HG02623 (cell line): Measurements from ENCODE around the gene SNX4.
"Not testable (repeated sequence)": the region's sequence is repeated elsewhere in the genome, so short reads cannot be mapped to it uniquely, and the experiment has no call there.

ENCODE experiments used
- ATAC-seq: cut with Tn5 transposase; IDR thresholded peaks from one replicate; pipeline ENCODE4 v1.9.1; 2021; ENCODE audit warnings: moderate library complexity; ENCODE audit not compliant: unreplicated experiment

Gene SNX4

DNA sequence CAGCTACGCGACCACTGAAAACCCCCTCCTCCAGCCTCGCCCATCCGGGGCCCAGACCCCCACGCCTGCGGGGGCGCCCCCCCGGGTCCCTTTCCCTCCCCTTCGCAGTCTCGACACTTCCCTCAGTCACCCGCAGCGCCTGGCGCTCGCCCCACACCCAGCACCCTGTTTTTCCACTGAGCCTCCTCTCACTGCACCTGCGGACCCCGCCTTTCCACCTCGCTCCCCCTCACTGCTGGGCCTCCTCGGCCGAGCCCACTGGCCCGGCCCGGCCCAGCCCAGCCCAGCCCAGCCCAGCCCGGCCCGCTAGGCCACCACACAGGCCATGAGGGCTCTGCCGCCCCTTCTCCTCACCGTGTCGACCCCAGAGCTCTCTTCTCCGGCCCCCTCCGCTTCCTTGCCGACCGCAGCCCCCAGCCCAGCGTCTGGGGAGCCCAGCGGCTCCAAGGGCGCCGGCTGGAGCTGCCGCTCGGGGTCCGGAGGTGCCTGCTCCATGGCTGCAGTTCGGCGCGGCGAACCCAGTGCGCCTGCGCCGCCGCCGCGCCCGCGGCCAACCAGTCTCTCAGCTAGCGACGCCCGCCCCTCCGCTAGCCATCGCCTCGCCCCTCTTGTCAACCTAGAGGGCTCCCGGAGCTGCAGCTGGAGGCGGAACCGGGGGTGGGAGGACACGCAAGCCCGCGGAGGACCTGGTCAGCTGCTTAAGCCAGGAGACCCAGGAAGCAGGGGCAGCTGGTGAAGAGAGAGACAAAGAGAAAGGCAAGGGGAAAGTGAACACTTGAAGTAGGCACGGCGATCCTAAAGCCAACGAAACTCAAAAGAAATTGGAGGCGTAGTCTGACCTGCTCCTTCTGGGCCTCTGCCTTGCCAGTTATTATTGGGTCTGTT lies at the start of gene SNX4:
SNX4 (minus strand) TSS at position 525 of the 885 bp plus-strand sequence; CDS start at position 495, 30 bp downstream.
- ATAC-seq, result peak; percentile 89

DNA sequence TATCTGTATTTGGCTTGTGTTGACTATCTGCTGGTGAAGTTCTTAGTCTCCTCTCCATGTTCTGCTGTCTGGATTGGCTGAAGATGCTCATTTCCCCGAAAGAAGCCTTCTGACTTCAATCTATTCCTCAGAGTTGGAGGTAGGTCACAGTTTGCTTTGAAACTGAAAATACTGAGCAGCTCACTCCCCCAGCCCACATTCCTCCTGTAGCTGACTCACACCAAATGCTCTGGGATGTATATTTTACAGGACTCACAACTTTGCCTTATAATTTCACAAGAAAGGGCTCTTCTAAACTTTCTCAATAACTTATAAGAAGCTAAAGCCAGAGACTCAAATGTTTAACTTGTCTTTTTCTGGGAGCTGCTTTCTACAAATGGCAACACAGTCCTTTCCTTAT lies 36.3 kb upstream of the SNX4 start:
- ATAC-seq, result no peak

DNA sequence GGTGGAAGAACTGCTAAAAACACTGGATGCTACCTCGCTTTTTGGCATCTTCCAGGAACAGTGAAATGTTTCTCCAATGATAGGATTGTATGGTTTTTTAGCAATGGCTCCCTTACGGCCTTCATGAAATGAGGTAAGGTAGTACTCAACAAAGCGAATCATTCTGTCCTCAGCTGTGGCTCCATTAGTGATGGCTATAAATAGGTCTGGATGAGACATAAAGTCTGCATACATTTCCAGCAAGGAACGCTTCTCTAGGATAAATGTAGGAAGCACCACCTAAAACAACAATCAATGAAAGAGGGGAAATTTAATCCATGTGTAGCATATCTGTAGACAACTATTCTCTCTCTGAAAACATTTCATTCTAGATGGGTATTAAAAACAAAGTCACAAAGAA lies 32.4 kb upstream of the SNX4 start:
- ATAC-seq, result no peak

DNA sequence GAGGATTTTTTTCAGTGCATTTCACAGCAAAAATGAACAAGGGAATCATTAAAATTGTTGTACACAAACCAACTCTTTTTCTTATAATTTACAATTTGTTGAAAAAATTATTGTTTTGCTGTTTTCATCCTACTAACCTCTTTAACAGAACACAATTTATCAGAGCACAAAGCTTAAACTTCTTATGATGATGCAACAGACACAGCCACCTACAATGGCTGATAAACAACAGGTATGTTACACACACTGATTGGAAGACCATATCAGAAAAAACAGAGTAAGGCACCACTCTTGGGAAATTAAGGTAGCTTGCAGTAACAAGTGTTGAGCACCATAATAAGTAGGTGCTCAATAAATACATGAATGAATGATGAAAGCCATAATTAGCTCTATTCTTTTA lies 8.9 kb upstream of the SNX4 start:
- no peak for ATAC-seq

DNA sequence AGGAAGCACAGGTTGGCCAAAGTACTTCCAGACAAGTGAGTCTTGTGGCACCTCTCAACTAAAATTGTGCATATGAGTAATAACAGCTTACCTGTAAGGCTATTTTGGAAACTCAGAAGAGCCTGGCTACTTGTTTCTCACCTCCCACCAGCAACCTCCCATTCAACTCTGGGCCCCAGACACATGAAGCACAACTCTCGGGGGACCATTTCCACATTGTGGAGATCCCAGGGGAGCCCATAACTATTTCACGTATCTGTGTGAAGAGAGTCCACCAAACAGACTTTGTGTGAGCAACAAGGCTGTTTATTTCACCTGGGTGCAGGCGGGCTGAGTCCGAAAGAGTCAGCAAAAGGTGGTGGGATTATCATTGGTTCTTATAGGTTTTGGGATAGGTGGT lies 5.2 kb upstream of the SNX4 start:
- no peak for ATAC-seq

DNA sequence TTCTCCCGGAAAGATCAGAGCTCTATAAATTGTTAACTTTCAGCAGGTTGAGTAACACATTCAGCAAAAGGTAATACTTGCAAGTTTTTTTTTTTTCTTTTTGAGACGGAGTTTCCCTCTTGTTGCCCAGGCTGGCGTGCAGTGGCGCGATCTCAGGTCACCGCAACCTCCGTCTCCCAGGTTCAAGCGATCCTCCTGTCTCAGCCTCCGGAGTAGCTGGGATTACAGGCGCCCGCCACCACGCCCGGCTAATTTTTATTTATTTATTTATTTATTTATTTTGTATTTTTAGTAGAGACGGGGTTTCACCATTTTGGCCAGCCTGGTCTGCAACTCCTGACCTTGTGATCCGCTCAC lies 539 bp upstream of the SNX4 start:
- ATAC-seq, result not testable (repeated sequence)

DNA sequence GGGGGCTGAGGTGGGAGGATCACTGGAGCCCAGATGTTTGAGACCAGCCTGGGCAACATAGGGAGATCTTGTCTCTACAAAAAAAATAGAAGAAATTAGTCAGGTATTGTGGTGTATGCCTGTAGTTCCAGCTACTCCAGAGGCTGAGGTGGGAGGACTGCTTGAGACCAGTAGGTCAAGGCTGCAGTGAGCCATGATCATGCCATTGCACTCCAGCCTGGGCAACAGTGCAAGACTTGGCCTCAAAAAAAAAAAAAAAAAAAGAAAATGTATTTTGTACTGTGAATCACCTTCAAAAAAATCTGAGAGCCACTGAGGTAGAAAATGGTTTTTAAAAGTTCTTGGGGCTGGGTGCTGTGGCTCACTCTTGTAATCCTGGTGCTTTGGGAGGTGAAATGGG lies 4.6 kb downstream of the SNX4 start:
- ATAC-seq, result no peak

DNA sequence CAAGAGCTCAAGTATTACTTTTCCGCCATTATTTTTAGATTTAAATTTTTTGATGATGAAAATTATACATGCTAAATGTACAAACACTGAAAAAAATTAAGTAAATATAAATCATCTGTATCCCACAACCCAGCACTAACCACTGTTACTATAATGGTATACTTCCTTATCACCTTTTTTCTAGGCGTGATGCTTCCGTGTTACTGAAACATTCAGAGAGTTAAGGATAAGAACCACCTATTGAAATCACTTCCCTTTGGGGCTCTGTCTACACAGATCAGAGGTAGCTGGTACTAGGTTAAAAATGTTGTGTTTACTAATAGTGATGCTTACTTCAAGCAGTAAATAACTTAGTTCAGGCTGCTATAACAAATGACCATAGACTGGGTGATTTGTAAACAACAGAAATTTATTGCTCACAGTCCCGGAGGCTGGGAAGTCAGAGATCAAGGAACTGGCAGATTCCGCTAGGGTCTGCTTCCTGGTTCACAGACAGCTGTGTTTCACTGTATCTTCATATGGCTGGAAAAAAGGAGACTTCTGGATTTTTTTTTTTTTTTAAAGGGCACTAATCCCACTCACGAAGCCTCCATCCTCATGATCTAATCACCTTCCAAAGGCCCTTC lies 6.4 kb downstream of the SNX4 start:
- ATAC-seq, result no peak

DNA sequence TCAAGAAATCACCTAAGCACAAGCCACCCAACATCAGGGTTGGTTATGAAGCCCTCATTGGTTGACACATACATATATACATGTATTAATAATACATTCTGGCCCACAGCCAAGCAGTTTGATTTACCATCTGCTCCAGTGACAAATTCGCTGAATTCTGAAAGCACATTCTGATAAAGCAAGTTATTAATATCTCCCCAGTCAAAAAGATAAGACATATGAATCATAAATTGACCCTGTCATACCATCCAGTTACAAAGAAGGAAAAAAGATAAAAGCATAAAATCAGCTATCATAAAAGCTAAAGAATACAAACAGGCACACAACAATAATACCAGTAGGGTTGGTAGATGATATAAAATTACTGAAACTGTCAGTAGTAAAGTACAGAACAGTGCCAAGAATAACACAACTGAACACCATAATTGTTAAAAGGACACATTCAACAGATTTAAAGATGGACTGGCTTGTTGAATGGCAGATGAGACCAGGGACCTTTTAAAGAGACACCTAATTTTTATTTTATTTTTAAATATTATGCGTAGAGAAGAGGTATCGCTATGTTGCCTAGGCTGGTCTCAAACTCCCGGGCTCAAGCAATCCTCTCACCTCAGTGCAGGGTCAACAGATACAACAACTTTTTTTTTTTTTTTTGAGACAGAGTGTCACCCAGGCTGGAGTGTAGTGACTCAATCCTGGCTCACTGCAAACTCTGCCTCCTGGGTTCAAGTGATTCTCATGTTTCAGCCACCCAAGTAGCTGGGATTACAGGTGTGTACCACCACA lies 7.7 kb downstream of the SNX4 start:
- ATAC-seq, result no peak

DNA sequence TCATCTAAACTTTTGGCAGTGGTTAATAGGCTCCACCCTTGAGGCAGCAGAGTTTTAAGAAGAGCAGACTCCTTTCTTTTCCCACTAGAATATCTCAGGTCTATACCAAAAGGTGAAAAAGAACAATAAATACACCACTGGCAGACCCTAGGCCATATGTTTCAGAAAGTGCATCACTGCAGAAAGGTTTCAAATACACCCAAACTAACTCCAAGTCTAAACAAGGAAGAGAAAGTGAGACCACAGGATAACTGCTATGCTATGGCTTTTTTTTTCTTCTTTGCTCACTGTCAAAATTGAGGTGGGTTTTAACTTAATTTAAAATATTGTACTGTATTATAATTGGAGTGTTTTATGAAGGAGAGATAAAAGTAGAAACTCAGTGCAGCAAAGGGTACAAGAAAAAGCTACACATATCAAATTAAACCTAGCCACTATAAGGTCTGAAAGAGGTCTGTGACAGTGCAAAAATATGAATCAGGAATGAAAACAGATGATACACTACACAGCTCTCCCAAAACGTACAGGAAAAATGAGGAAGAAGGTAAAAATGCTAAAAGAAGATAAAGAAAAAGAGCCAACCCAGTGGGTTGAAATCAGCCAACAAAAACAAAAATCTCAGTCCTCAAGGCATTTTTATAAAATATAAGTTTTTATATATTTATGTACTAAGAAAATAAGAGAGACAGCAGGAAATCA lies 8.4 kb downstream of the SNX4 start:
- ATAC-seq, result no peak

DNA sequence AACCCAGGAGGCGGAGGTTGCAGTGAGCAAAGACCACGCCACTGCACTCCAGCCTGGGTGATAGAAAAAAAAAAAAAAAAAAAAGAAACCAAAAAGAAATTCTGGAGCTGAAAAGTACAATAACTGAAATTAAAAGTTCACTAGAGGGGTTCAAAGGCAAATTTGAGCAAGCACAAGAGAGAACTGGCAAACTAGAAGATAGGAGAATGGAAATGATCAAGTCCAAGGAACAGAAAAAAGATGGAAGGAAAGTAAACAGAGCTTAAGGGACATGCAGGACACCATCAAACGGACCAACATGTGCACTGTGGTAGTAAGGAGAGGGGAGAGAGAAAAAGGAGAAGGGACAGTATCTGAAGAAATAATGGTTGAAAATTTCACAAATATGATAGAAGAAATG lies 12.9 kb downstream of the SNX4 start:
- ATAC-seq, result no peak

DNA sequence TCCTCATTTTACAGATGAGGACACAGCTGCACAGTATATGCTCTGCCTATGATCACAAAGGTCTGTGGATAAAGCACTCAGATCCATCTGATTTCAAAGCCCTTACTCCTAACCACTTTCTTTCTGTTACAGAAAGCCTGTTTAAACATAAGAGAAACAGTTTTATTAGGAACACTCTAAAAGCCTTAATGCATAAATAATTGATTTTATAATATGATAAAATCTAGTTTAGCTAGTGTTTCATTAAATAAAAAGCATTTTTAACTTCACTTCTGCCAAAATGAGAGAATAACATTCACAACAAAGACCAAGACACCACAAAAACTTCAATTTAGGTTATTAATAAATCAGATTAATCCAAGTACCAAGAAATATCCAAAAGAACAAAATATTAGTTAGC lies 21.4 kb downstream of the SNX4 start:
- no peak for ATAC-seq

DNA sequence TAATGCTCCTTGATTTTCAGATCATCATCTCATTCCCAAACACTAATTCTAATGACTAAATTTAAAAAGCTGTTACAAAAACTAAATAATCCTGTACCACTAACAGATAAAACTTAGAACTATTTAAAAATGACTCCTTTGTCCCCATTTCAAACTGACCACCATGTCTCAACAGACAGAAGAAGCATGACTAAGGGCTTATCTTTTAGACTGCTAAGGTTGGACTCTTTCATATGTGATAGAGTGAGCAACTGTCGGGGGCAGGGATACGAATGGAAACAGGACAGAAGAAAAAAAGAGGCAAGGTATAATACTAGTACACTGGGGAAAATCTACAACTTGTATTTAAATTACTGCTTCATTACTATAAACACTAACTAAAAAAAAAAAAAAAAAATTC lies 23.3 kb downstream of the SNX4 start:
- ATAC-seq, result no peak

DNA sequence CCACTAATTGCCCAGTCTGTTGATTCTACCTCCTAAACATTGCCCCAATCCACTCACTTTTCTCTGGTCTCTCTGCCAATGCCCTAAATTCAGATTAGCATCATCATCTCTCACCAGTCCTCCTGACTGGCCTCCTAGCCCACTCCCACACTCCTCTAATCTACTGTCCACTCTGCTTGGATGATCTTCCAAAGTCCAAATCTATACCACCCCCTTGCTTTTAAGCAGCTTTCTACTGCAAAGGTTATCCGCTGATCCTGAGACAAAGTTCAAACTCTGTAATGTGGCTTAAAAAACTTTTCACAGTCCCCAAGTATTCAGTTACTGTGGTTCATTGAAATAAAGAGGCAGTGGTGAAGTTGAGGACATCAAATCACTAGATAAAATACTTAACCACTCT lies 37.6 kb downstream of the SNX4 start:
- ATAC-seq, result no peak

DNA sequence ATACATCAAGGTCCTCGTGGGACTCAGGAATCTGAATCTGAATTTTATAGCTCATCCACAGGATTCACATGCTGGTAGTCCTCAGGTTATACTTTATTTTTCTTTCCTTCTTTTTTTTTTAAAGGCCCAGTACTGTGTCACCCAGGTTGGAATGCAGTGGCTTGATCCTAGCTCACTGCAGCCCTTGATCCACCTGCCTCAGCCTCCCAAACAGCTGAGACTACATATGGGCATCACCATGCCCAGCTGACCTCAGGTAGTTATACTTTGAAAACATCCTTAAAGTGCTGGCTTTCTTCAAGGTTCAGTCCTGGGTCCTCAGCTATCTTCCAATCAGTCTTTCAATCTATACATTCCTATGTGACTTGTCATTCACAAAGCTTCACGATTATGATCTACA lies 38.2 kb downstream of the SNX4 start:
- ATAC-seq, result no peak

DNA sequence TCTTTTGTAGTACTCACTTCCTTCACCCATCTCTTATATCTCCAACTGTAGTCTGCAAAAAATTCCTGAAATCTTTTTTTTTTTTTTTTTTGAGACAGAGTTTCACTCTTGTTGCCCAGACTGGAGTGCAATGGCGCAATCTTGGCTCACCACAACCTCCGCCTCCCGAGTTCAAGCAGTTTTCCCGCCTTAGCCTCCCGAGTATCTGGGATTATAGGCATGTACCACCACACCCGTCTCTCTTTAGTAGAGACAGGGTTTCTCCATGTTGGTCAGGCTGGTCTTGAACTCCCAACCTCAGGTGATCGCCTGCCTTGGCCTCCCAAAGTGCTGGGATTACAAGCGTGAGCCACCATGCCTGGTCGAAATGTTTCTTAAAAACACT lies 38.6 kb downstream of the SNX4 start:
- ATAC-seq, result not testable (repeated sequence)

DNA sequence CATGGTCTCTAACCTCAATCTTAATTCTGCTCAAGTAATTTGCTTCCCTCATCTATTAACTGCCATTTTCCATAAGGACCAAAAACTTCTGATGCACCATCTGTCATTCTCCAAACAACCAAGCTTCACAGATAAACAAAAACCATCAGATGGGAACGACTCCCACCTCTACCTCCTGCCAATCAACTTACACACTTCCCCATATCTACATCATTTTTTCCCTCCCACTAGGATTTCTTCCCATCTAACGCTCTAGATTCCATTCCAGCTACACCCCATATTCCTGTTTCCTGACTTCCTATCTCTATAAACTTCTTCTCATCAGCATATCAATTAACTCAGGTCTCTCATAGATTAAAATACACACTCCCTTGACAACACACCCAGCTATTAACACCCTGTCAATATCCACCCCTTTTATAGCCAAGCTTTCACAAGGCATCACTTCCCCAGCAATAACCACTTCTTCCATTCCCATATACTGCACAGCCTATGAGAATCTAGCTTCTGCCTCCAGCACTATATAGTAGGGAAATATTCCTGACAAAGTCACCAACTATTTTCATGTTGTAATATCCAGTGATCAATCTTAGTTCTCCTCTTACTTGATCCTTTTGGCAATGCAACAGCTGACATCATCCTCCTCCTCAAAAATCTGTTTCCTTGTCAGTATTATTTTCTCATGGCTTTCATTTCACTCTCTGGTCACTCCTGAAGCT lies 39.2 kb downstream of the SNX4 start:
- ATAC-seq, result no peak

DNA sequence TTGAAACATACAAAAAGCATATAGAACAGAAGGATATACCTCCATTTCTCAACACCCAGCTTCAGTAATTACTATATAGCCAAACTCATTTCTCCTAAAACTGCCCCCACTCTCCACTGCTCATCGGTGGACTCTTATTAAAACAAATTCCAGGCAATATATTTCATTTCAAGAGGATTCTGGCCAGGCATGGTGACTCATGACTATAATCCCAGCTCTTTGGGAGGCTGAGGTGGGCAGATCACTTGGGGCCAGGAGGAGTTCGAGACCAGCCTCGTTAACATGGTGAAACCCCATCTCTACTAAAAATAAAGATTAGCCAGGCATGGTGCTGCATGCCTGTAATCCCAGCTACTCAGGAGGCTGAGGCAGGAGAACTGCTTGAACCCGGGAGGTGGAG lies 40.9 kb downstream of the SNX4 start:
- ATAC-seq, result no peak

DNA sequence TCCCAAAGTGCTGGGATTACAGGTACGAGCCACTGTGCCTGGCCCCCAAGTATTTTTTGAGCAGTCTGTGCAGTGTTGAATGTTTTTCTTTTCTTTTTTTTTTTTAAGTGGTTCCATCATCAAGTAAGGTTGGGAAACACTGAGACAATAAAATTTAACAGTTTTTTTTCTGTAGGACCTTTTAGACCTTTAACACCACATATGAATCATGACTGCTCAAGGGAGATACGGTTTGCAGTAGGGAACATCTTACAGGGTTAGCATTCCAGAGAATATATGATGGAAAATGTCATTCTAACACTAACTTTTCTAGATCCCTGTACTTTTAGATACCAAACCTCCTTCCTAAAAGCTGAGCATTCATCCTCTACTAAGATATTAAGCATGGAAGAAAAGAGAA lies 41.7 kb downstream of the SNX4 start:
- ATAC-seq, result no peak

DNA sequence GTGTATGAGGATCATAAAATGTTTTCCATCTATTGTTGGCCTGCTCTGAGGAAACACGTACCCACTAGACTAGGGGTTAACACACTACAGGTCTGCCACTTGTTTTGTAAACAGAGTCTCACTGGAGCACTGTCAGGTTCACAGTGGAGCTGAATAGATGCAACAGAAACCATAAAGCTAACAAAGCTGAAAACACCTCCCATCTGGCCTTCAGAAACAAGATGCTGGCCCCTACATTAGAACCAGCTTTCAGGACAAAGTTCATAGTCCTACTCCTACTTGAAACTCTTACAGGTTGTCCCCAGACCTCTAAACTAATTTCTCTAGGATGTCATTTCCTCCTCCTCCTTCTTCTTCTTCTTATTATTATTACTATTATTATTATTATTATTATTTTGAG lies 42.3 kb downstream of the SNX4 start:
- ATAC-seq, result no peak

DNA sequence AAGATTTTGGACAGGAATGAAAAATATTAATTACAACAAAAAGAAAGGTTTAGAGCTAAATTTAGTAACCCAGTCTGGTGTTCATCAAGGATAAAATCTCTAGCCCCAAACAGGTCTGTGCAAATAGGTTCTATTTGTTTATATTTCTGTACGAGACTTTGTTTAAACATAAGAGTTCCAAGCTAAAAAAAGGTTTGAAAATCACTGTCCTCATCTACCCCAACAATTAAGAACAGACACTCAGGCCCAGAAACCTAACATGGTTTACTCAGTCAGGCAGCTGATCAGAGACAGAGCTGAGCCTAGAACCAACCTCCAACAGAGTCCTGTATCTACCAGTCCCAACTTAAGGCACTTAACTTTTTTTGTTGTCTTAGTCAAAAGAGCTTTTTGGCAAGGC lies 49.3 kb downstream of the SNX4 start:
- ATAC-seq, result no peak
